Measurements from ENCODE around the gene EGF.

DNA sequence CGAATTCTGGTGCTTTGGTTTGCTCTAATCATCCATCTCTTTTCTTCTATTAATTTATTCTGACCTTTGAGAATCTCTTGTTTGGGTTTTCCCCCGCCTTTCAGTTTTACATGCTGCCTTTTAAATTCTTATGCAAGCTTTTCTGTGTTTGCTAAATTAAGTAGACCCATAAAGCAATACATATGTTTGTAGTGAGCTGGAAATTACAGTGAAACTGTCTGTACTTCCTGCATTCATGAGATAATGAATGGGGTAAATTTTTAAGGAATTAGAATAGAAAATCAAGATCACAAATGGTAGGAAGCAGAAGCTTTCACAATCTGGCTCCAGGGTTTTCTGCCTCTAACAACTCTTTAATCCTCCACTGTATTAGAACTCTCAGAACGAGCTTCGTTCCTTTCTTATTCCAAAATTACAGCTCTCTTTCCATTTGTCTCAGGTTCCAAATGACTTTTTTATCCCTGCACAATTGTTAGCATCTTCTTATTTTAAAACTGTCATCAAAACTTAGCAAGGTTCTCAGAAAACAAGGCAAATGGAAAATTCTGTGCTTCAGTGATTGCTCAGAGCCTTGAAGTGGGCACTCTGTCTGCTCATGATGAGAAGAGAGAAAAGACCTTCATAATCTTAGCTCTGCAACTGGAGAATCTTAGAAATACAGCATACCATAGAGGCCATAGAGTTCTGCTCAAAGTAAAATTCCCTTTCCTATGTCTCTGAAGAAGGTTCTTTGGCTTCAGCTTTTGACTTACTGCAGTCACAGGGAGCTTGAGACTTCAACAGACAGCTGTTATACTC is 108.2 kb downstream of the EGF start:
- TF ChIP-seq CTCF (IDR thresholded peaks at IDR 0.05; ENCODE audit: low read length) (no peak), EZH2 (IDR thresholded peaks at IDR 0.05; ENCODE audit: borderline replicate concordance, low read length) (no peak)

Data from OCI-LY1 (cell line).